ENCODE data around the gene GAPVD1. TPM values are rescaled to one million over a fixed set of nuclear protein-coding genes. Genes with fewer than 3 reads are reported as not detected.

The GAPVD1 gene
- total RNA-seq, 3 donors from 2014 or later (not counting 1 experiment from before 2014, with no cell fraction given): 66.1 to 83.2 (median 68.8) TPM

DNA sequence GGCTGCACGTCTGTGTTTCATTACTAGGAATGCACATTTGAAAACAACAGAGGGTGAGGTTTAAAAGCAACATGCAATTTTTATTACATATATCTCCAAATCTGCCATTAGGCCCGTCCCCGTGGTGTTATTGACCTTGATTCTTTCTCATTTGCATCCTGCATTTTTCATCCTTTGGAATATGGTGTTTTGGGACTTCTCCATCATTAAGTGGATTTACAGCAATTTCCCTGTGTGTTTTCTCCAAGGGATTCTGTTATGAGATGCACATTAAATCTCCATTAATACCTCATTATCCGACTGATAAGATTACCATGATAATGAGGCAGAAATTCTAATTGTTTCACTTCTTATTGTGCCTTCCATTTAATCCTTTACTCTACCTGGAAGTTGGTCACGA is 117.6 kb downstream of the GAPVD1 start:
- WGBS (ENCODE audit: insufficient coverage): 79% methylated on average over 5 of the region's 5 CpGs
- Mint-ChIP-seq H3K4me1 (peaks cover 0 to 9% of the 10 kb centered on the region in 2 donors), H3K4me3 (no peak overlapping the region), H3K27ac (no peak overlapping the region), H3K9me3 (no peaks in the 10 kb centered on the region), H3K36me3 (no peaks in the 10 kb centered on the region), H3K27me3 (ENCODE audit: low read depth in 2 of 2) (no peaks in the 10 kb centered on the region)
- Histone ChIP-seq H3K4me3 (ENCODE audit: low read length) (no peak overlapping the region), H3K27ac (ENCODE audit: low read length) (no peak overlapping the region), H3K4me1 (ENCODE audit: control insufficient read depth, insufficient read depth, low read length) (peaks cover 9% of the 10 kb centered on the region), H3K27me3 (ENCODE audit: control insufficient read depth, insufficient read depth, low read length) (no peaks in the 10 kb centered on the region), H3K36me3 (ENCODE audit: control insufficient read depth, insufficient read depth, low read length) (no peaks in the 10 kb centered on the region), H3K9me3 (ENCODE audit: control insufficient read depth, insufficient read depth, low read length) (no peaks in the 10 kb centered on the region)
- intact Hi-C loops (cut with micrococcal nuclease): no loop called here
- ATAC-seq (no peak), DNase-seq (no peak)
- no peak for TF ChIP-seq CTCF (IDR thresholded peaks at IDR 0.05)

DNA sequence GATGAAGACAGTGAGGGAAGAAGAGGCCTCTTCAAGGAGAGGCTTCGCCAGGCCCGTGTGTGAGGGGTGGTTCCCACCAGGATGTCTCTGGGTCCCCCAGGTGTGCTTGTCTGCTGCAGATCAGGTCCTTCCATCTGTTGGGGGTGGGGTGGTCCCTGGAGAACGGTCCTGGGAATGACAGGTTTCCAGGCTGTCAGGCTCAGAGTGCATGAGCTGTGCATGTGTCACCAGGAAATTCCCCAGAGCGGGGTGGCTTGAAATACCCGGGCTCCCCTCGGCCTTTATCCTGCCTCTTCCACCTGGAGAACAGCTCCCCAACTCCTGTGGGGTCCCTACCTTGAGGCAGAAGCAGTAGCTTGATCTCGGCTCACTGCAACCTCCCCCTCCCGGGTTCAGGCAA is 118.8 kb downstream of the GAPVD1 start:
- ATAC-seq: no peak

DNA sequence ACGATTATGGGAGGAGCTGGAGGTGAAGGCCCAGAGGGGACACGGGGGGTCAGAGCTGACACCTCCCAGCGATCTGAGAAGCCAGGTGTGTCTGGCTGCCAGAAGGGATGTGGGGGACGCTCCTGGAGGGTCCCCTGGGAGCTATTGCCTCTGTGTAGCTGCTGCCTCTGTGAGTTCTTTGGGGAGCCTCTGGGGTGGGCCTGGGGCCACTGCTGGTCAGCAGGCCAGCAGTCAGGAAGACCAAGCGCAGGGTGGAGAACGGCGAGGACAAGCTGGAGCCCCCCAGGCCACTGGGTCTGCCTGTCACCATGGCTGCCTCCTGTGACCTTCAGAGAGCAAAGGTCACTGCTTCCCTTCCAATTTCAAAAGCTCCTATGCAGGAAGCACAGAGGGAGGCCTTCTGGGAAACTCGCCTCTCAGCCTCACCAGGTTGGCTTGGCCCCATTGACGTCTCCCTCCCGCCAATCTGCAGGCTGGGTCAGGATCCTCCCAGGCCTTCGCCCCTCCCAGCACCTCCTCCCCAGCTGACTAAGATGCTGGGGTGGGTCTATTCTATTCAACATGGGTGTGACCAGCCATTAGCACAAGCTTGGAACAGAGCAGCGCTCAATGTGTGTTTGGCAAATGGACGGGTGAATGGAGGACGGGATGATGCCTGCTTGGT is 126.4 kb downstream of the GAPVD1 start:
- Histone ChIP-seq H3K4me1 (ENCODE audit: control insufficient read depth, insufficient read depth, low read length) (no peaks in the 10 kb centered on the region), H3K27ac (ENCODE audit: low read length) (no peak overlapping the region), H3K27me3 (ENCODE audit: control insufficient read depth, insufficient read depth, low read length) (no peaks in the 10 kb centered on the region), H3K36me3 (ENCODE audit: control insufficient read depth, insufficient read depth, low read length) (no peaks in the 10 kb centered on the region), H3K9me3 (ENCODE audit: control insufficient read depth, insufficient read depth, low read length) (no peaks in the 10 kb centered on the region), H3K4me3 (ENCODE audit: low read length) (no peak overlapping the region)
- WGBS (ENCODE audit: insufficient coverage): 93% methylated on average over 14 of the region's 14 CpGs
- H3K4me1 Mint-ChIP-seq: peaks cover 0 to 4% of the 10 kb centered on the region in 2 donors
- DNase-seq (no peak), ATAC-seq (no peak)
- no peaks in the 10 kb centered on the region for H3K9me3 Mint-ChIP-seq
- no peaks in the 10 kb centered on the region for H3K36me3 Mint-ChIP-seq
- no peaks in the 10 kb centered on the region for H3K27me3 Mint-ChIP-seq (ENCODE audit: low read depth in 2 of 2)
- no peak overlapping the region for H3K4me3 Mint-ChIP-seq
- no peak for TF ChIP-seq CTCF (IDR thresholded peaks at IDR 0.05)
- H3K27ac Mint-ChIP-seq: no peak overlapping the region
- intact Hi-C loops (cut with micrococcal nuclease): no loop called here

More for the DNA sequence above, 118.8 kb downstream of the GAPVD1 start:
- Histone ChIP-seq H3K36me3 (ENCODE audit: control insufficient read depth, insufficient read depth, low read length) (no peaks in the 10 kb centered on the region), H3K9me3 (ENCODE audit: control insufficient read depth, insufficient read depth, low read length) (no peaks in the 10 kb centered on the region), H3K4me1 (ENCODE audit: control insufficient read depth, insufficient read depth, low read length) (no peaks in the 10 kb centered on the region), H3K4me3 (ENCODE audit: low read length) (no peak overlapping the region), H3K27me3 (ENCODE audit: control insufficient read depth, insufficient read depth, low read length) (no peaks in the 10 kb centered on the region), H3K27ac (ENCODE audit: low read length) (no peak overlapping the region)
- Mint-ChIP-seq H3K4me3 (no peak overlapping the region), H3K27ac (no peak overlapping the region), H3K9me3 (no peaks in the 10 kb centered on the region), H3K36me3 (no peaks in the 10 kb centered on the region), H3K4me1 (no peaks in the 10 kb centered on the region), H3K27me3 (ENCODE audit: low read depth in 2 of 2) (no peaks in the 10 kb centered on the region)
- DNase-seq: no peak
- TF ChIP-seq CTCF (IDR thresholded peaks at IDR 0.05): no peak
- WGBS (ENCODE audit: insufficient coverage): 90% methylated on average over 8 of the region's 8 CpGs
- intact Hi-C loops (cut with micrococcal nuclease): no loop called here

- Histone ChIP-seq H3K9me3 (ENCODE audit: control insufficient read depth, insufficient read depth, low read length) (no peaks in the 10 kb centered on the region), H3K4me1 (ENCODE audit: control insufficient read depth, insufficient read depth, low read length) (no peaks in the 10 kb centered on the region), H3K4me3 (ENCODE audit: low read length) (no peak overlapping the region), H3K36me3 (ENCODE audit: control insufficient read depth, insufficient read depth, low read length) (no peaks in the 10 kb centered on the region), H3K27ac (ENCODE audit: low read length) (no peak overlapping the region), H3K27me3 (ENCODE audit: control insufficient read depth, insufficient read depth, low read length) (no peaks in the 10 kb centered on the region)
- H3K27me3 Mint-ChIP-seq (ENCODE audit: low read depth in 2 of 2): no peaks in the 10 kb centered on the region
- H3K9me3 Mint-ChIP-seq: no peaks in the 10 kb centered on the region
- TF ChIP-seq CTCF (IDR thresholded peaks at IDR 0.05): no peak
- H3K4me1 Mint-ChIP-seq: peaks cover 0 to 4% of the 10 kb centered on the region in 2 donors
- ATAC-seq (no peak), DNase-seq (no peak)
- H3K4me3 Mint-ChIP-seq: no peak overlapping the region
- 74% methylated on average over 6 of the region's 6 CpGs for WGBS (ENCODE audit: insufficient coverage)
- no peaks in the 10 kb centered on the region for H3K36me3 Mint-ChIP-seq
- H3K27ac Mint-ChIP-seq: no peak overlapping the region
- intact Hi-C loops (cut with micrococcal nuclease): no loop called here
Observed at GRCh38 chr9:125388978-125389377, 127.4 kb downstream of the GAPVD1 start.
